Subcutaneous adipose tissue (tissue), 4 donors: ENCODE results near the gene COL18A1. TPM values are rescaled to one million over a fixed set of nuclear protein-coding genes. Genes with fewer than 3 reads are reported as not detected.

Experiments
- CTCF ChIP-seq: fragments of 450-650 bp; IDR thresholded peaks from one replicate; pipeline ENCODE4 v1.5.1; 2016; ENCODE audit warnings: low read depth, mild to moderate bottlenecking, control low read depth, antibody characterized with exemption, moderate library complexity
- small RNA-seq: library from RNA; depleted of rRNA; stranded (forward); fragments of <200 nt; gene quantifications from one replicate; pipeline ENCODE3, GENCODE V24; 2016
- total RNA-seq, 4 donors: library from RNA; depleted of rRNA; stranded (reverse); fragments of >200 nt; gene quantifications; one replicate each; pipeline ENCODE4 v1.1.0, GENCODE V29; 2016

COL18A1 gene
- total RNA-seq, 4 donors from 2014 or later: 33.4 to 102 (median 66.7) TPM

- TF ChIP-seq CTCF: no peak
These were observed 154.5 kb downstream of the COL18A1 start for GRCh38 chr21:45559216-45560105.

GRCh38 chr21:45560106-45561021, 155.4 kb downstream of the COL18A1 start:
- no peak for TF ChIP-seq CTCF

GRCh38 chr21:45562402-45562801, 157.4 kb downstream of the COL18A1 start:
- no peak for TF ChIP-seq CTCF

- no peak for TF ChIP-seq CTCF
These were observed 158.0 kb downstream of the COL18A1 start for GRCh38 chr21:45562965-45563364.

Small RNA genes within 50 kb of the gene (small RNA-seq; reads per million reads assigned to genes)
- gene MIR6815: not detected
- gene MTCO1P3: not detected

Other genes with a start within 250 kb of the COL18A1 start
- gene POFUT2, start 117.3 kb upstream of the COL18A1 start, total RNA-seq: 10 to 100 TPM in 3 of 4 donors, 1 to 10 TPM in 1; 8.3 to 19.8 (median 17.0) TPM
- 10 to 100 TPM in 1 of 4 donors, 1 to 10 TPM in 3; 6.5 to 18.3 (median 8.1) TPM for gene SLC19A1, start 137.3 kb downstream of the COL18A1 start, total RNA-seq
- 10 to 100 TPM in 1 of 4 donors, 1 to 10 TPM in 3; 3.4 to 11.0 (median 5.7) TPM for gene PCBP3, start 238.6 kb downstream of the COL18A1 start, total RNA-seq